Stimulated activated naive B cell treated with anti-CD40 and anti-IgM and Interleukin-4, amounts not matched to agents 10 μg/mL and 1 μg/mL and 100 μg/mL, for 72 hours (primary cell): ENCODE data around the gene DDAH2.

Experiments
- ATAC-seq, 2 donors: fragments of 150-1000 bp; cut with Tn5 transposase; replicated peaks; 2 replicates each; pipeline ENCODE4 v1.10.0; 2021; ENCODE audit warnings: moderate library complexity in 1 of 2
- DNase-seq: peaks from one replicate; pipeline ENCODE4 v3.0.0; 2021
- H3K27ac Mint-ChIP-seq: one replicate; pipeline ENCODE4 v1.8.0; 2022; ENCODE audit warnings: mild to moderate bottlenecking, mixed read lengths
- H3K27me3 Mint-ChIP-seq, 2 donors: one replicate each; pipeline ENCODE4 v1.8.0; 2022; ENCODE audit warnings: mixed read lengths in 2 of 2
- H3K36me3 Mint-ChIP-seq, 2 donors: one replicate each; pipeline ENCODE4 v1.8.0; 2022; ENCODE audit warnings: mixed read lengths in 2 of 2, mild to moderate bottlenecking in 1 of 2
- H3K4me1 Mint-ChIP-seq, 2 donors: one replicate each; pipeline ENCODE4 v1.8.0; 2022; ENCODE audit warnings: mixed read lengths in 2 of 2, mild to moderate bottlenecking in 1 of 2
- H3K4me3 Mint-ChIP-seq, 2 donors: one replicate each; pipeline ENCODE4 v1.8.0; 2022; ENCODE audit warnings: mild to moderate bottlenecking in 2 of 2, mixed read lengths in 2 of 2, moderate library complexity in 1 of 2
- H3K9me3 Mint-ChIP-seq, 2 donors: one replicate each; pipeline ENCODE4 v1.8.0; 2022; ENCODE audit warnings: mixed read lengths in 2 of 2, mild to moderate bottlenecking in 1 of 2

Gene DDAH2

GRCh38 chr6:31742894-31743293 is 13.8 kb upstream of the DDAH2 start:
- no peaks in the 10 kb centered on the region for H3K9me3 Mint-ChIP-seq
- H3K36me3 Mint-ChIP-seq: peaks cover 29 to 42% of the 10 kb centered on the region in 2 donors
- H3K27me3 Mint-ChIP-seq: no peaks in the 10 kb centered on the region
- no peak overlapping the region for H3K4me3 Mint-ChIP-seq
- DNase-seq (no peak), ATAC-seq (no peak)
- peak overlapping the region; percentile 11 for H3K27ac Mint-ChIP-seq
- peaks cover 17 to 37% of the 10 kb centered on the region in 2 donors for H3K4me1 Mint-ChIP-seq

GRCh38 chr6:31741815-31742214 is 12.7 kb upstream of the DDAH2 start:
- no peaks in the 10 kb centered on the region for H3K9me3 Mint-ChIP-seq
- H3K4me1 Mint-ChIP-seq: peaks cover 24 to 48% of the 10 kb centered on the region in 2 donors
- H3K27ac Mint-ChIP-seq: no peak overlapping the region

GRCh38 chr6:31740397-31741223 is 11.5 kb upstream of the DDAH2 start:
- Mint-ChIP-seq H3K27me3 (no peaks in the 10 kb centered on the region), H3K4me3 (peak overlapping the region; percentile 93 to 98), H3K9me3 (no peaks in the 10 kb centered on the region), H3K27ac (peak overlapping the region; percentile 95), H3K4me1 (peaks cover 27 to 51% of the 10 kb centered on the region in 2 donors), H3K36me3 (peaks cover 27 to 40% of the 10 kb centered on the region in 2 donors)
- DNase-seq: no peak
- peak; percentile 2 to 3 for ATAC-seq

More at GRCh38 chr6:31741815-31742214, 12.7 kb upstream of the DDAH2 start:
- H3K36me3 Mint-ChIP-seq: peaks cover 25 to 35% of the 10 kb centered on the region in 2 donors
- DNase-seq (no peak), ATAC-seq (no peak)
- H3K4me3 Mint-ChIP-seq: no peak overlapping the region
- no peaks in the 10 kb centered on the region for H3K27me3 Mint-ChIP-seq

- peak; percentile 85 to 88 for ATAC-seq
- Mint-ChIP-seq H3K9me3 (no peaks in the 10 kb centered on the region), H3K36me3 (peaks cover 29 to 41% of the 10 kb centered on the region in 2 donors), H3K4me3 (peak within 1 kb of the TSS; percentile 93 to 98), H3K27ac (peak within 1 kb of the TSS; percentile 95), H3K4me1 (peaks cover 29 to 51% of the 10 kb centered on the region in 2 donors), H3K27me3 (no peaks in the 10 kb centered on the region)
- peak; percentile 97 for DNase-seq
Measured at GRCh38 chr6:31739639-31740396, 10.7 kb upstream of the DDAH2 start, which contains the start of gene MSH5. TSS of gene MSH5 (plus strand) at chr6:31740005. CDS start at chr6:31740467, 462 bp downstream.

GRCh38 chr6:31737991-31738979 is 9.2 kb upstream of the DDAH2 start:
- peak overlapping the region; percentile 94 to 98 for H3K4me3 Mint-ChIP-seq
- H3K27me3 Mint-ChIP-seq: no peaks in the 10 kb centered on the region
- ATAC-seq: peak; percentile 14 to 26
- peaks cover 39 to 64% of the 10 kb centered on the region in 2 donors for H3K4me1 Mint-ChIP-seq
- H3K9me3 Mint-ChIP-seq: no peaks in the 10 kb centered on the region
- peak; percentile 47 for DNase-seq
- H3K27ac Mint-ChIP-seq: peak overlapping the region; percentile 93
- peaks cover 30 to 43% of the 10 kb centered on the region in 2 donors for H3K36me3 Mint-ChIP-seq

- DNase-seq: no peak
- no peak for ATAC-seq
- Mint-ChIP-seq H3K4me3 (peak overlapping the region; percentile 94 to 98), H3K27ac (peak overlapping the region; percentile 93), H3K36me3 (peaks cover 30 to 39% of the 10 kb centered on the region in 2 donors), H3K27me3 (no peaks in the 10 kb centered on the region), H3K9me3 (no peaks in the 10 kb centered on the region), H3K4me1 (peaks cover 42 to 67% of the 10 kb centered on the region in 2 donors)
Measured at GRCh38 chr6:31737315-31737990, 8.4 kb upstream of the DDAH2 start.

- peaks cover 29 to 37% of the 10 kb centered on the region in 2 donors for H3K36me3 Mint-ChIP-seq
- H3K27me3 Mint-ChIP-seq: no peaks in the 10 kb centered on the region
- ATAC-seq: no peak
- peaks cover 42 to 72% of the 10 kb centered on the region in 2 donors for H3K4me1 Mint-ChIP-seq
- no peaks in the 10 kb centered on the region for H3K9me3 Mint-ChIP-seq
- DNase-seq: no peak
- H3K27ac Mint-ChIP-seq: peak overlapping the region; percentile 93
- peak overlapping the region; percentile 94 to 98 for H3K4me3 Mint-ChIP-seq
Measured at GRCh38 chr6:31736768-31737314, 7.7 kb upstream of the DDAH2 start.

GRCh38 chr6:31736021-31736767 is 7.1 kb upstream of the DDAH2 start, which contains the start of gene CLIC1:
TSS of gene CLIC1 (minus strand) at chr6:31736530. CDS start at chr6:31736300, 230 bp downstream.
- Mint-ChIP-seq H3K36me3 (peaks cover 23 to 35% of the 10 kb centered on the region in 2 donors), H3K4me3 (peak within 1 kb of the TSS; percentile 94 to 98), H3K9me3 (no peaks in the 10 kb centered on the region), H3K4me1 (peaks cover 42 to 71% of the 10 kb centered on the region in 2 donors), H3K27me3 (no peaks in the 10 kb centered on the region), H3K27ac (peak within 1 kb of the TSS; percentile 93)
- ATAC-seq: peak; percentile 46 to 48
- DNase-seq: peak; percentile 77

- no peaks in the 10 kb centered on the region for H3K27me3 Mint-ChIP-seq
- peaks cover 33 to 47% of the 10 kb centered on the region in 2 donors for H3K36me3 Mint-ChIP-seq
- H3K4me3 Mint-ChIP-seq: peak overlapping the region; percentile 94 to 98
- peaks cover 48 to 72% of the 10 kb centered on the region in 2 donors for H3K4me1 Mint-ChIP-seq
- peak overlapping the region; percentile 93 for H3K27ac Mint-ChIP-seq
- ATAC-seq (peak; percentile 17 to 24), DNase-seq (peak; percentile 50)
- no peaks in the 10 kb centered on the region for H3K9me3 Mint-ChIP-seq
Measured at GRCh38 chr6:31734821-31735406, 5.8 kb upstream of the DDAH2 start.

GRCh38 chr6:31734247-31734820 is 5.2 kb upstream of the DDAH2 start:
- H3K36me3 Mint-ChIP-seq: peaks cover 31 to 48% of the 10 kb centered on the region in 2 donors
- DNase-seq (no peak), ATAC-seq (no peak)
- peak overlapping the region; percentile 94 to 98 for H3K4me3 Mint-ChIP-seq
- no peaks in the 10 kb centered on the region for H3K9me3 Mint-ChIP-seq
- H3K27me3 Mint-ChIP-seq: no peaks in the 10 kb centered on the region
- peaks cover 50 to 71% of the 10 kb centered on the region in 2 donors for H3K4me1 Mint-ChIP-seq
- peak overlapping the region; percentile 93 for H3K27ac Mint-ChIP-seq

GRCh38 chr6:31733734-31734133 is 4.6 kb upstream of the DDAH2 start:
- Mint-ChIP-seq H3K4me3 (peak overlapping the region; percentile 54 to 94), H3K27ac (no peak overlapping the region), H3K36me3 (peaks cover 33 to 54% of the 10 kb centered on the region in 2 donors), H3K4me1 (peaks cover 51 to 71% of the 10 kb centered on the region in 2 donors), H3K9me3 (no peaks in the 10 kb centered on the region), H3K27me3 (no peaks in the 10 kb centered on the region)
- ATAC-seq (no peak), DNase-seq (no peak)

GRCh38 chr6:31732029-31732428 is 2.9 kb upstream of the DDAH2 start:
- Mint-ChIP-seq H3K27me3 (no peaks in the 10 kb centered on the region), H3K27ac (no peak overlapping the region), H3K9me3 (no peaks in the 10 kb centered on the region), H3K4me3 (no peak overlapping the region), H3K4me1 (peaks cover 52 to 71% of the 10 kb centered on the region in 2 donors), H3K36me3 (peaks cover 45 to 64% of the 10 kb centered on the region in 2 donors)
- no peak for DNase-seq
- no peak for ATAC-seq
